GM12801 (cell line): ENCODE results near the gene CNST.

Experiments
- TF ChIP-seq, protein P1 (sequence below): IDR thresholded peaks from one replicate; pipeline ENCODE4 v1.5.1; 2011; ENCODE audit warnings: control low read depth; ENCODE audit not compliant: insufficient read length; ENCODE audit errors: extremely low read depth

The CNST gene, protein sequence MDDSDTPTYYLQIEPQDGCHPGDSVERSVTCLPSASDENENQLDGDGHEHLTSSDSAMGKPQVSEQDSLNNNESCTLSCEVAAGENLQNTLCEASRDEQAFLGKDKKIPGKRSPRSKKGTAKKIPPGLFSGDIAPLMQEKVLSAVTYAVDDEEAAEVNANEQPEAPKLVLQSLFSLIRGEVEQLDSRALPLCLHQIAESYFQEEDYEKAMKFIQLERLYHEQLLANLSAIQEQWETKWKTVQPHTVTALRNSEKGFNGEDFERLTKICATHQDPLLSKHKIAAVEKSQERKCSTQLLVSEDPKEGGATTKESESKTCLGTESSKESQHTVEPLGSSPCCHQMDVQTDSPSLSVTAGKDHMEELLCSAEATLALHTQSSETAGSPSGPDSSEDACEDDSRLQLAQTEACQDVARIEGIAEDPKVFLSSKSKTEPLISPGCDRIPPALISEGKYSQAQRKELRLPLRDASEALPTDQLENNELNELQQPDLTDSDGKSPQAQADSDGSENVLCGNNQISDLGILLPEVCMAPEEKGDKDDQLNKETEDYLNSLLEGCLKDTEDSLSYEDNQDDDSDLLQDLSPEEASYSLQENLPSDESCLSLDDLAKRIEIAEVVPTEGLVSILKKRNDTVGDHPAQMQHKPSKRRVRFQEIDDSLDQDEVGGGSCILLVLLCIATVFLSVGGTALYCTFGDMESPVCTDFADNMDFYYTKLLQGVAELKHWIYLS

GRCh38 chr1:246566128-246566812 is at the start of gene CNST, which contains the start of gene TFB2M:
Gene CNST (plus strand): TSS chr1:246566456. CDS start chr1:246591563, 25,107 bp downstream.
Gene TFB2M (minus strand): TSS chr1:246566261. CDS start chr1:246566138, 123 bp downstream.
- TF ChIP-seq, protein P1, sequence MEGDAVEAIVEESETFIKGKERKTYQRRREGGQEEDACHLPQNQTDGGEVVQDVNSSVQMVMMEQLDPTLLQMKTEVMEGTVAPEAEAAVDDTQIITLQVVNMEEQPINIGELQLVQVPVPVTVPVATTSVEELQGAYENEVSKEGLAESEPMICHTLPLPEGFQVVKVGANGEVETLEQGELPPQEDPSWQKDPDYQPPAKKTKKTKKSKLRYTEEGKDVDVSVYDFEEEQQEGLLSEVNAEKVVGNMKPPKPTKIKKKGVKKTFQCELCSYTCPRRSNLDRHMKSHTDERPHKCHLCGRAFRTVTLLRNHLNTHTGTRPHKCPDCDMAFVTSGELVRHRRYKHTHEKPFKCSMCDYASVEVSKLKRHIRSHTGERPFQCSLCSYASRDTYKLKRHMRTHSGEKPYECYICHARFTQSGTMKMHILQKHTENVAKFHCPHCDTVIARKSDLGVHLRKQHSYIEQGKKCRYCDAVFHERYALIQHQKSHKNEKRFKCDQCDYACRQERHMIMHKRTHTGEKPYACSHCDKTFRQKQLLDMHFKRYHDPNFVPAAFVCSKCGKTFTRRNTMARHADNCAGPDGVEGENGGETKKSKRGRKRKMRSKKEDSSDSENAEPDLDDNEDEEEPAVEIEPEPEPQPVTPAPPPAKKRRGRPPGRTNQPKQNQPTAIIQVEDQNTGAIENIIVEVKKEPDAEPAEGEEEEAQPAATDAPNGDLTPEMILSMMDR: no peak

- TF ChIP-seq, protein P1: no peak
These were observed 48.9 kb upstream of the CNST start for GRCh38 chr1:246517391-246517790.

- TF ChIP-seq, protein P1: no peak
These were observed 47.6 kb upstream of the CNST start for GRCh38 chr1:246518456-246519205.

DNA sequence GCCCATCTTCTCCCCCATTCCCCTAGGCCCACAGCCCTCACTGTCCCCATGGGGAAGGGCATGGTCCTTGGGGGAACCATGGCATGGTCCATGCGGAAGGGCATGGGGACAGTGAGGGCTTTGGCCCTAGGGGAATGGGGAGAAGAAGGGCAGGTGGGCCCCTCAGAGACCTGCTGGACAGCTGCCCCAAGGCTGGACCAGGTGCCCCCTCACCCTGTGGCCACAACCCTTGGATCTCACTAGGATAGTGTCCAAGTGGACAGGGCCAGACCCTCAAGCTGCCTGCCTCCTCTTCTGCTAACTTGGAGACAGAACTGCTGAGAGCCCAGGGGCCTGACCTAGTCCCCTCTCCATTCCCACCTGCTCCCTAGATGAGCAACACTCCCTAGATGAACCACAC is 46.7 kb upstream of the CNST start:
- TF ChIP-seq, protein P1: no peak

DNA sequence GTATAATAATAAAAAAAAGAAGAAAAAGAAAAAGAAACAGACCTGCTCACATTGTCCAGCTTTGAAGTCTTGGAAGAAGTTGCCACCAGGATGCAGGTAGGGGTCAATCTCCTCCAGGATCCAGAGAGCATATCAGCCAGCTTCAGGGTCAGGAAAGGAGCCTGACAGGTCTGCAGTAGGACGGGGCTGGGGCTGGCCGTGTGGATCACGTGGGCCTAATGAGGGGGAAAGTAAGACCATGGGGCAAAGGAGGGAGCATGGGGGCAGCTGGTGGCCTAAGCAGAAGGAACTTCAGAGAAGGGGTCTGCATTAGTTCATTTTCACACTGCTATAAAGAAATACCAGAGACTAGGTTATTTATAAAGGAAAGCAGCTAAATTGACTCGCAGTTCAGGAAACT is 39.9 kb upstream of the CNST start:
- TF ChIP-seq, protein P1: no peak

- TF ChIP-seq, protein P1: no peak
These were observed 39.3 kb upstream of the CNST start for GRCh38 chr1:246526915-246527314.
